Measurements from ENCODE around the gene NEK4.

Gene NEK4

DNA sequence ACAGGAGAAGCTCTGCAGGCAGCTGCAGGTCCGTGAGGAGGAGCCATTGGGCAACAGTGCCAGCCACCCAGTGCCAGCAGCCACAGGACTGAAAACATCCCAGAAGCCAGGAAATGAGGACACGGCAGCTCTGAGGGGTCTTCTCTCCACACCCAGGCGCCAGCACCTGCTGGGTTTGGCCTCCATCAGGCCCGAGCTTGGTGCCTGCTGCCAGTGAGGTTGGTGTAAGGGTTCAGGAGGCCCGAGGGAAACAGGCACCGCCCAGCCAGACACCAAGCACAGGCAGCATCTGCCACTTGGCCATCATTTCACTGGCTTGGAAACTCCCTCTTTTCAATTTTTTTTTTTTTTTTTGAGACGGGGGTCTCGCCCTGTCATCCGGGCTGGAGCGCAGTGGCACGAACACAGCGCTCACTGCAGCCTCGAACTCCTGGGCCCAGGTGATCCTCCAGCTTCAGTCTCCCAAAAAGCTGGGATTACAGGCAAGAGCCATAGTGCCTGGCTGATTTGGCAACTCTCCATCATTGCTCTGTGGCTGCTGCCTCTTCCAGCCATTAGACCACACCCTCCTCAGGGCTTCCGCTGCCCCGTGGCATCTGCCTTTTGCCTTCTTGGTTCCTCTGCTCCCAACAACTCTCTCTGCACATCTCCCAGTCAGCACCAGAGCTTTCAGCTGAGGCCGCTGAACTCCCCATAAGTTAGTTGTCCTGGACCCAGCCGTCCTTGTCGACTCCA lies 22.4 kb upstream of the NEK4 start:
- DNase-seq (ENCODE audit: low spot score): no peak

DNA sequence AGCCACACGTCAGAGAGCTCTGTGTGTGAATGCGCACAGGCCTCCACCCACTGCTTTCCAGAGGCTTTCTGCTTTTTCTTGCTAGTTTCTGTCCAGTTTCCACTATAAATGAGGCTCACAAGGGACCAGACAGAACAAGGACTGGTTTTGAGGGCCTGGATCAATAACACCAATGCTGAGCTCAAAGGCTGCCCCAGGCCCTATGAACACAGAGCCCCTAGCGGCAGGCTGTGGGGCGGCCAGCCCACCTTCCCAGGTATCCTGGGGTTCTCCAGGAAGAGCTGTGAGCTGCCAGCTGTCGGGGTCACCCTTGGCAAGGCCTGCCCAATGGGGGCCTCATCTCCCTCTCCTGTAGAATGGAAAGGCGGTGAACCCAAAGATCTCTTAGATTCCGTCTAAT lies 21.7 kb upstream of the NEK4 start:
- no peak for DNase-seq (ENCODE audit: low spot score)

DNA sequence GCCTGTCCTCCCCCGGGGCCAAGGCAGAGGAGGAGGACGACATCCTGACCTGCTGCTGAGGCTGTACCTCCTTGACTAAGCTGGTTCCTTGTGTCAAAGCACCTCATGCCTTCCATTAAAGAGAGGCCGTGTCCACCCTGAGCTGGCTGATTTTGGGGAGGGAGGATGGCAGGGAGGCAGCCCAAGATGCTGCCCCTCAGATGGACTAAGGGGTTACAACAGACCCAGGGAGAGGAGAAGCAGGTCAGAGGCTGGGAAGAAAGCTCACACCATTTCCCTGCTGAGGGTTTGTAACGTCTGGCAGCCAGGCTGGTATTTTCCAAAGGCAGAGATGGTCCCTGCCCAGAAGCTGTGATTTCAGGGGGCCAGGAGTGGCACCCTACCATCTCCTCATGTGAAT lies 21.2 kb upstream of the NEK4 start:
- no peak for DNase-seq (ENCODE audit: low spot score)

DNA sequence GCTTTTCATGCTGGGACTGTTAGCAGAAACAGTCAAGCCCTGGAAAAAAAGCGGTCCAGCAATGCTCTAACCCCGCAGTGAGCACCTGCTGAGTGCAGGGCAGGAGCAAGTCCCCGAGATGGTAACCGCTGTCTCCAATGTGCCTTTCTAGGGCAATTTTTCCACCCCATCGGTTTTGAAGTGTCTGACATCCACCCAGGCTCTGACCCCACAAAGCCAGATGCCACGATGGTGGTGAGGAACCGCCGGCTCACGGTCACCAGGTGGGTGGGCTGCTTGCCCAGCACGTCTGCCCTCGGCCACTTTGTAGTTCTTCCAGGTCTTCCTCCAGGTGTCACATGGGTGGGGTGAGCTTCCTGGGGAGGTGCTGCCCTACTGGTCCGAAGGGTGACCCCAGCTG lies 20.6 kb upstream of the NEK4 start:
- DNase-seq (ENCODE audit: low spot score): no peak

DNA sequence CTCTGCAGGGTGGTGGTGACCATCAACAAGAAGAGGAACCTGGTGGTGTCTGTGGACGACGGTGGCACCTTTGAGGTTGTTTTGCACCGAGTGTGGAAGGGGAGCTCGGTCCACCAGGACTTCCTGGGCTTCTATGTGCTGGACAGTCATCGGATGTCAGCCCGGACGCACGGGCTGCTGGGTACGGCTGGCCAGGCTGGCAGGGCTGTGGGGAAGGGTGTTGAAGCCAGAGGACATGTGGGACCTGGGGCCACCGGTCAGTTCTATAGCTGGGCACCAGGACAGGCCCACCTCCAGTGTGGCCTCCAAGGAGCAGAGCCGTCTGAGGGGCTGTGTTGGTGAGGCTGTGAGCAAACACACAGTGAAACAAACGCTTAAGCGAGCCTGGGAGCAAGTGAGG lies 20.0 kb upstream of the NEK4 start:
- DNase-seq (ENCODE audit: low spot score): no peak

DNA sequence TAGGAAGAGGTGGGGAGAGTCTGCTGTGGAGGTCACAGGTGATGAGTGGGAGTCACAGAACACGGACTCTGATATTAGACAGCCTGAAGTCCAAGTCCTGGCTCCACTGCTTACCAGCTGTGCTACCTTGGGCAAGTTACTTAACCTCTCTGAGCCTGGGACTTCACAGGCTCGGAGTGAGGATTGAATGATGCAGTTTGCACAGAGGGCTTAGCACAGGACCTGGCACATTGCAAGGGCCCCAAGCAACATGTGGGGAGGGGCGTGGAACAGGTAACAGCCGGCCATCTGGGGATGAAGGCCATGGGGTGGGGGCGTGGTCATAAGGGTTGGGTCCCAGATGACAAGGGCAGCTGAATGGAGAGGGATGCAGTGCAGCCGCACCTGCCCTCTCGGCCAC lies 19.6 kb upstream of the NEK4 start:
- no peak for DNase-seq (ENCODE audit: low spot score)

DNA sequence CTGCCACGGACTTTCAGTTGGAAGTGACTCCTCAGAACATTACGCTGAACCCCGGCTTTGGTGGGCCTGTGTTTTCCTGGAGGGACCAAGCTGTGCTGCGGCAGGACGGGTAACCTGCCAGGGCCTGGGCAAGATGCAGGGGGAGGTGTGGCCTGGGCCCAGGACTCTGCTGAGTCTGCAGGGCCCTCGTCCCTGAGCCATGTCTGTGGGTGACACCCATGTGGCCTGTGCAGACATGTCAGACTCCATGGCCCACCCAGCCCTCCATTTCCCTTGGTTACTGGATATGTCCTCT lies 19.0 kb upstream of the NEK4 start:
- DNase-seq (ENCODE audit: low spot score): no peak

DNA sequence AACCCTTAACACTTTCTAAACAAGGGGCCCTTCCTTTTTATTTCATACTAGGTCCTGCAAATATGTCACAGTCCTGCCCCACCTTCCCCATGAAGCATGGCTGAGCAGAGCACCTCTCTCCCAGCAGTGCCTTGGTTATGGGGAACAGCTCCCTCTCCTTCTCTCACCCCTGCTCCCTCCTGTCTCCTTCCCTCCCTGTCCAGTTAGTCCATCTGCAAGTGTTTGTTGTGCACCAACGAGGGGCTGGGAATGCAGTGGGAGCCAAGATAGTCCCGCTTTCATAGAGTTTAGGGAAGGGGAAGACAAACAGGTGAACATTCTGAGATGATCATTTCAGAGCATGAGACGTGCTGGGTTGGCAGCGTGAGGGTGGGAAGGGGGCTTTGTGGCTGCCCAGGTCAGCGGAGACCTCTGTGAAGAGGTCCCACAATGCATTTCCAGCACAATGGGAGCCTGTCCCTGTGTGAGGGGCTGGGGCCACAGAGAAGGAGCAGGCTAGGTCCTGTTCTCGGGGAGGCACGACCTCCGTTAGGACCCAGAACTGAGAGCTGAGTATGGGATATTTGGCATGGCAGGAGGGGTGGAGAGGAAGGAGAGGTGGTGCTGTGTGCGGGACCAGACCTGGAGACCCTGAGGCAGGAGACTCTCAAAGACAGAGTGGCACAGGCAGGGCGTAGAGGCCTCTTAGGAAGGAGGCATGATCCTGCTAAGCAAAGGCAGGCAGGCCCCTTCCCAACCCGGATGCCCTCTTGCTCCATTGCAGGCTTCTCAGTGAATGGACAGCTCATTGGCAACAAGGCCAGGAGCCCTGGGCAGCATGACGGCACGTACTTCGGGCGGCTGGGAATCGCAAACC lies 18.4 kb upstream of the NEK4 start:
- no peak for DNase-seq (ENCODE audit: low spot score)

DNA sequence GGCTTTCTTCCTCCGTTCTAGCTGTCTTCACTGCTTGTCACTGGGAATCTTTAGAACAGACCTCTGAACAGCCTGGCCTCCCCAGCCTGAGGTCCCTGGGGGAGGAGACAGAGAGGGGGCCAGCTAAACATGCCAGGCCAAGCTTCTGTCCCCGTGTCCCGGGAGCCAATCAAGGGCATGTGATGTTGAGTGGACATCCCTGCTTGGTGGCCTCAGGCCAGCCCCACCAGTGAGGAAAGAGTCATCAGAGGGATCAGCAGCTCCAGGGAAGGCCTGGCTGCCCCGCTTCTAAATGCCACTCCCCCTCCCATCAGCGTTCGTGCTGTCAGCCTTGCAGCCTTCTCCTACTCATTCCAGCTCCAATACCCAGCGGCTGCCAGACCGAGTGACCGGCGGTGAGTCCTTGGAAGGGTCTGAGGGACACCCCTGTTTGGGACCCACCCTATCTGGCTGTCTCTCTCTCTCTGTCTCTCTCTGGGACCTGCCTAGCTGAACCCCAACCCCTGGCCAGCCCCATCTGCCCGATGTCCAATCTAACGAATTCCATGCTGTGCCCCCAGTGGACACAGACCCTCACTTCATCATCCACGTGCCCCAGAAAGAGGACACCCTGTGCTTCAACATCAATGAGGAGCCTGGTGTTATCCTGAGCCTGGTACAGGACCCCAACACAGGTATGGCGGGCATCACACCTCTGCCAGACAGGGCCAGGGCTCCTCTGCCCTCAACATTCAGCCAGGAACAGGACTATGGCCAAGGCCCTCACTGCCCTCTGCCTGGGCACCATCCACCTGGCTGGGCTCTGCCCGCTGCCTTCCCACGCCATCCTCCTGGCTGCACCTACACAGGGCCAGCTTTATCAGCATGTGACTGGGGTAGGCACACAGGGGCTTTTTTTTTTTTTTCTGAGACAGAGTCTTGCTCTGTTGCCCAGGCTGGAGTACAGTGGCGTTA lies 17.2 kb upstream of the NEK4 start:
- no peak for DNase-seq (ENCODE audit: low spot score)

DNA sequence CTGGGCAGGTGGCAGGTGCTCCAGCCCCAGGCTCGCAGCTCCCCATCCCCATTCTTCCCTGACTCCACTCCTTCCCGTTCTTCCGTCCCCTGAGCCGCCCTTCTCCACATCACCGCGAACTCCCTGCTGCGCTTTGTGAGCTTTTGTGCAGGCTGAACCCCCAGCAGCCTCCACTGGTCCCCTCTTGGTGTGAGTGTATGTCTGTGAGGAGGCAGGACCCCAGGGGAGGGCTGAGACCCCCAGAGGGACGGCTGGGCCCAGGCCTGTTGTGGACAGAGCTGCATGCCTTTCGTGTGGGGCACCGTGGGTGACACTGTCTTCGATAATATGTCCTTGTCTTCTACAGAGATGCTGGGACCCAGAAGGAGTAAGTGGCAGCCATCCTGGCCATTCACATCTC lies 16.5 kb upstream of the NEK4 start:
- DNase-seq (ENCODE audit: low spot score): no peak

DNA sequence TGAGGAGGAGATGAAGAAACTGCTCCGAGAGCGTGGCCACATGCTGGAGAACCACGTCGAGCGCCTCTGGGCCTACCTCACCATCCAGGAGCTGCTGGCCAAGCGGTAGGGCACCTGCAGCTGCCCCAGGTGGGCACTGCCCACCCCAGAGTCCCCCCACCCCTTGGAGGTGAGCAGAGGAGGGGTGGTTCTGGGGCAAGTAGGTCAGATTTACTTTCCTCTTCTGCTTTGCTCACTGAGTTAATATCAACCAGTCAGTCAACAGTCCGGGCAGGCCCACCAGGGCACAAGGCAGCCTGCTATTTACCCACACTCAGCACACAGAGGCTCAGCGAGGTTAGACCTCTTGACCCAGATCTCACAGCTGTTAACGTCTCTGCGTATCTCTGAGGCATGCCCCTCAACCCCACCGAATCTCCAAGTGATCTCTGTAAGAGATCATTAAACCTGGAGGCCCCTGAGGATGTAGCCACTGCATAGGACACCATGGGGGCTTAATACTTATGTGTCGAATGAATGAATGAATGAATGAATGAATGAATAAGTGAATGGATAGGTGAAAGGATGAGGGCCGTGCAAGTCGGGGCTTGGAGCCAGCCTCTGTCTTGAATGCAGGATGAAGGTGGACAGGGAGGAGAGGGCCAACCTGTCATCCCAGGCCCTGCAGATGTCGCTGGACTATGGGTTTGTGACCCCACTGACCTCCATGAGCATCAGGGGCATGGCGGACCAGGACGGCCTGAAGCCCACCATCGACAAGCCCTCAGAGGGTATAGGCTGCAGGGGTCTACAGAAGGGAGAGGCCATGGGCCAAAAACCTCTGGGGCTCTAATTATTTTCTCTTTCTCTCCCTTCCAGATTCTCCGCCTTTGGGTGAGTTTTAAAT lies 15.8 kb upstream of the NEK4 start:
- no peak for DNase-seq (ENCODE audit: low spot score)

DNA sequence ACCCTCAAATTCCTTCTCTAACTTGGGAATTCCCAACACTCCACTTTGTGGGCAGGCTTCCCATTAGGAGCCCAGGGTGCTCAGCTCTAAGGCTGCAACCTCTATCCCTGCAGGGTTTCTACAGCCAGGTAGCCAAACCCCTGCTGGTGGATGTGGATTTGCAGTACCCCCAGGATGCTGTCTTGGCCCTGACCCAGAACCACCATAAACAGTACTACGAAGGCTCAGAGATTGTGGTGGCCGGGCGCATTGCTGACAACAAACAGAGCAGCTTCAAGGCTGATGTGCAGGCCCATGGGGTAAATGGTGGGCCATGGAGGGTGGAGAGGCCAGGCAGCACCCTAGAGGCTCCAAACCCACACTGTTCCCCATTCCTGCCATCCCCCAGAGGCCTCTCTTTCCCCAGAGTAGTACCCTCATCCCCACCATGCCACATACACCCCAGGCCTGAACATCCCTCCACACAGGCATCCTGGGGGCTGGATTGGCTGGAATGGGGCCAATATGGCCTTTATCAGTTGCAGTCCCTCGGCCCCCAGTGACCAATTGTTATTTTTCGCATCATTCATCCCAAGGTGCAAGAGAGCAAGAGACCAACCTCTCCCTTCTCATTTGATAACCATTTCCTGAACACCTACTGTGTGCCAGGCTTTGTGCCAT lies 14.3 kb upstream of the NEK4 start:
- DNase-seq (ENCODE audit: low spot score): no peak

DNA sequence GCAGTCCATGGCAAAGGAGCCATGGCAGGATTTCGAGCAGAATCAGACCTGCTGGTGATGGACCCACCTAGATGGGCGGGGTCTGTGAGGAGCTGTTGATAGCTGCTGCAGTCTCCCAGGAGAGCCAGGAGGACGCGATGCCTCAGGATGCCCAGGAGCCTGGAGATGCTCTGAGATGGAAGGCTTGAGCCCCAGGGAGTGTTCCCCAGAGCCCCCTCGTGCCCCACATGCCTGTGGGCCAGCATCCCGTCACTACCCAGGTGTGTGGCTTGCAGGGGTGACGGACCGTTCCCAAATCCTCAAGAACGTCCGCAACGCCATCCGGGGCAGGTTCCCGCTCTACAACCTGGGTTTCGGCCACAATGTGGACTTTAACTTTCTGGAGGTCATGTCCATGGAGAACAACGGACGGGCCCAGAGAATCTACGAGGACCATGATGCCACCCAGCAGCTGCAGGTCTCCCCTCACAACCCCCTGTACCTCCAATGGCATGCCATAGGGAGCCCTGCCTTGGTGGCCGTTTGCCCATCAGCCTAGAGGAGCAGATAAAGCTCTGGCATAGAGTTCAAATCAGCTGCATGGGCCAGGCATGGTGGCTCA lies 13.4 kb upstream of the NEK4 start:
- no peak for DNase-seq (ENCODE audit: low spot score)

DNA sequence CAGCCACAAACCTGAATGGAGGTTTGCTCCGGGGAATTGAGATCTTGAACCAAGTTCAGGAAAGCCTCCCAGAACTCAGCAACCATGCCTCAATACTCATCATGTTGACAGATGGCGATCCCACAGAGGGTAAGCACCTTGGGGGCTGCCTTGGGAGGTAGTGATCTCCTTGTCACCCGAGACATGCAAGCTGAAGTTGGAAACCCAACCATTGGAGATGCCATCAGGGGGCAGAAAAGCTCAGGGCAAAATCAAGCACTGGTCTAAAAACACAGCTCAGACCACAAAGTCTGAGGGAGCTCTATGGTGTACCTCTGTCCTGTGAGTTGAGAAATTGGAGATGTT lies 12.4 kb upstream of the NEK4 start:
- no peak for DNase-seq (ENCODE audit: low spot score)

DNA sequence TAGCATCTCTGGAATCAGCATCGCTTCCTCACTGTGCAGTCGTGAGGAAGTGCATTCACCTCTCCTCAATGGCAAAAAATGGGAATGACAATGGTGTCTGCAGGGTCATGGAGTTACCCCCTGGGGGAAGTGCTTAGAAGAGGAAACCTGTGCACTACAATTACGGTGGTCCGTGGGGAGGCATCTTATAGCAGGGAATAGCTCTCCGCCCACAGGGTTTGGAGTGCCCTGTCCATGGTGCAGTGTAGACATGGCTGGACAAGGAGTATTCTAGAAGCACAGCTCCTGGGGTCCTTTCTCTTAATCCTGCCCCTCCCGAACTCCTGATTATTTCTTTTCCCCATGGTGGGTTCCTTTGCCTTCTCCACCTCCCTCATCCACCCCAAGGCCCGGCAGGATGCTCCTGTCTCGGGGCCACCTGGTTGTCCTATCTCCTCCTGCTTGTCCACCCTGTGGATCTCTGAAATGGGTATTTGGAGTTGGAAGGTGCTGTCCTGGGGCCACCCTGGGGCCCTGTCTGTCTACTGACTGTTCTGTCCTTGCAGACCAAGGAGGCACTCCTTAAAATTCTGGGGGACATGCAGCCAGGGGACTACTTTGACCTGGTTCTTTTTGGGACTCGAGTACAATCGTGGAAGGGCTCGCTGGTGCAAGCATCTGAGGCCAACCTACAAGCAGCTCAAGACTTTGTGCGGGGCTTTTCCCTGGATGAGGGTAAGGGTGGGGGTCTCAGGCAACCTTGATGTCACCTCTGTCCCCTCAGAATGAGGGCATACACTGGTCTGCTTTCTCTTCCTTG lies 11.9 kb upstream of the NEK4 start:
- no peak for DNase-seq (ENCODE audit: low spot score)

DNA sequence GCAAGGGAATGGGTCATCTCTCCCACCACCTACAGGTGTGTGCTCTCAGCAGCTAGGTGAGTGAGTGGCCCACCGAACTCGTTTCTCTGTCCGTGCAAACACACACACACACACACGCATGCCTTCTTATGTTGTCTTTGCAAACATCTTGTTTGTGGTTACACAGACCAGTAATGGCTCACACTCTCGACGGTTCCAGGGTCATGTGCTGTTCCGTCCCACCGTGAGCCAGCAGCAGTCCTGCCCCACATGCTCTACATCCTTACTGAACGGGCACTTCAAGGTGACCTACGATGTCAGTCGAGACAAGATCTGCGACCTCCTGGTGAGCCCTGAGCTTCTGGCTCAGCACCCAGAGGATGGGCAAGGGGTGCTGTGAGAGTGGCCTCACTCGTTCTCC lies 11.0 kb upstream of the NEK4 start:
- DNase-seq (ENCODE audit: low spot score): no peak

DNA sequence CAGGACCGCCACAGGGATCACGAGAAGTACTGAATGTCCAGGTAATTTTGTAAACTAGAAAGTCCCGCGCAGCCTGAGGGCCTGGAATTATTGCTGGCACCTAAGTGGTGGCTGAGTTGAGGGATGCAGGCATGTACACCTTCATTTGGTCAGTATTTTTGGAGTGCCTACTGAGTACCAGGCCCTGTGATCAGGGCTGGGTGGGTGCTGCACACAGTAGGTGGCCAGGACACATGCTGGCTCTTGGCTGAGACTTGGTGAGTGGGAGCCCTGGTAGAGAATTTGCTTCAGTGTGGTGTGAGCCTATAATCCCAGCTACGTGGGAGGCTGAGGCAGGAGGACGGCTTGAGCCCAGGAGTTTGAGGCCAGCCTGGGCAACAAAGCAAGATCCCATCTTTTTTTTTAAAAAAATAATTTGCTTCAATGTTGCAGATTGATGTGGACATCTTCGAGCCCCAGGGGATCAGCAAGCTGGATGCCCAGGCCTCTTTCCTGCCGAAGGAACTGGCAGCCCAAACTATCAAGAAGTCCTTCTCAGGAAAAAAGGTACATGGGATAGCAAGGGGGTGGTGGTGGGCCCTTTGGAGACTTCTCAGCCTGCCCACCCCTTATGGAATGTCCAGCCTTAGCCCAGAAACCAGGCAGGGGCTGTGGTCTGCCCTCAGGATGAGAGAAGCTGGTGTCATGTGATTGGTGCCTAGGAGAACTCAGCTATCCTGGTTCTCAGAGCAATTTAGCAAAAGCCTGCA lies 9.3 kb upstream of the NEK4 start:
- no peak for DNase-seq (ENCODE audit: low spot score)

DNA sequence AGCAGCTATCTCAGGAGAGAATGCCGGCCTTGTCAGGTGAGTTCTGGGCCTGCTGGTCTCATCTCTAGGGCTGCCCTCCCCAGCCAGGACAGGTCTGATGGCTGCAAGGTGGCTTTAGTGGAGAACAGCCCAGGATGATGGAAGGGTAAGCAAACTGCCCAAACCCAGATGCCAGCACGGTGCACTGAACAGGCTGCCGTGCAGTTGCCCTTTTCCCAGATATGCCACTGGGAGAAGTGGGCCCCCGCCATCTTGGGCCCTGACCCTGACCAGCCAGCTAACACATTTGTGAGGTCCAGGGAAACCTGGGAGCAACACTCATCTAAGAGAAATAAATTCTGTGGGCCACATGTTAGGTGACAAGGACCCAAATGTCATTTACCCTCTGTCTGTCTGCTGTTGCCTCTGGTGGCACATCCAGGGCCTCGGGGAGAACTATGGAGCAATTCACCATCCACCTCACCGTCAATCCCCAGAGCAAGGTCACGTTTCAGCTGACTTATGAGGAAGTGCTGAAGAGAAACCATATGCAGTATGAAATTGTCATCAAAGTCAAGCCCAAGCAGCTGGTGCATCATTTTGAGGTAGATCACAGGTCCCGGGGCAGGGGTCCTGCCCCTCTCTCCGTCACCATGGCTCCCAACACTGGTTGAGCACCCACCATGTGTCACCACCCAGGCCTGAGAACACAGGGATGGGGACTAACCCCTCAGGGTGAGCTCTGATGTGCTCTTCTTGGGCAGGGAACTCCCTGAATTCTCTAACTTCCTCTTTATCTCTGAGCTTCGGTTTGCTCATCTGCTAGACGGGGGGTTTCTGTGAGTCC lies 8.5 kb upstream of the NEK4 start:
- DNase-seq (ENCODE audit: low spot score): no peak

All from D341Med (cell line).